Prostate gland (tissue), 2 donors: Measurements from ENCODE around the gene CDC42BPB.

ENCODE experiments used
- CTCF ChIP-seq, 4 experiments: fragments of 200-600 bp in 2 of 4; fragments of 450-650 bp in 2 of 4; sonication (generic) in 2 of 4; IDR thresholded peaks; 1 replicate in 3 of 4; 2 replicates in 1 of 4; pipeline ENCODE4 v1.5.1; 2016 to 2019; ENCODE audit warnings: antibody characterized with exemption in 4 of 4, mild to moderate bottlenecking in 2 of 4, moderate library complexity in 2 of 4
- POLR2A ChIP-seq: fragments of 450-650 bp; IDR thresholded peaks from one replicate; pipeline ENCODE4 v1.6.1; 2016; ENCODE audit warnings: antibody characterized with exemption, mild to moderate bottlenecking

DNA sequence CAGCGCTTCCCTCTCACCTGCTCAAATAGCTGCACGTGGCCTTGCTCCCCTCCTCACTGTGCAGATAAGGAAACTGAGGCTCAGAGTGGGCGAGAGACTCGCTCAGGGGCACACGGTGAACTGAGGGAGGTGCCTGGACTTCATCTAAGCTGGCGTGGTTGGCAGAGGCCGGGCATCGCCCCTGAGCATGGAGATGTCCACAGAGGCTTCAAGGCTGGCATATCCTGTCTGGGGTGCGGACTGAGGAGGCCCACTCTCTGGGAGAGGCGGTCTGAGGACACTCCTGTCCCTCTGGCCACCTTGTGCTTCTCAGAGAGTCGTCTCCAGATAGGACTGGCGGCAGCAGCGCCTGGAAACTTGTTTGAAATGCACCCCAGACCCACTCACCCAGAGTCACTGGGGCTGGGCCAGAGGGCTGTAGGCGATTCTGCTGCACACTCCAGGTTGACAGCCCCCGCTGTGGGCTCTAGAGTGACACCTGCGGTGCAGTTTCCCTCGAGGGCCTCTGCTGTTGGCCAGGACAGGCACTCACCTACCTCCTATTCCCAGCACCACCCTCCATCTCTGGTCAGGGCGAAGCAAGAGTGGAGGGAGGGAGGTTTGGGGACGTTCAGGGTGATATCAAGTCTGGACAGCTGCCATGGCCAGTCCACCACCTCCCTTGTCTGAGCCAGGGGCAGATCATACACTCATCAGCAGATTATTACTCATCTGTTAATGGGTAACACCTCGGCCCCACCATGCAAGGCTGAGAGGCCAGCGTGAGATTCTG, 15.4 kb upstream of the CDC42BPB start:
- TF ChIP-seq CTCF (IDR thresholded peaks at IDR 0.05) (no peak), POLR2A (no peak)
